ENCODE results near the gene SLC20A1. TPM values are rescaled to one million over a fixed set of nuclear protein-coding genes. Genes with fewer than 3 reads are reported as not detected.
A peak's percentile ranks its signal among the peaks of the same experiment; 100 is the strongest.
"Not testable (repeated sequence)": the region's sequence is repeated elsewhere in the genome, so short reads cannot be mapped to it uniquely, and the experiment has no call there.

Gene SLC20A1, protein sequence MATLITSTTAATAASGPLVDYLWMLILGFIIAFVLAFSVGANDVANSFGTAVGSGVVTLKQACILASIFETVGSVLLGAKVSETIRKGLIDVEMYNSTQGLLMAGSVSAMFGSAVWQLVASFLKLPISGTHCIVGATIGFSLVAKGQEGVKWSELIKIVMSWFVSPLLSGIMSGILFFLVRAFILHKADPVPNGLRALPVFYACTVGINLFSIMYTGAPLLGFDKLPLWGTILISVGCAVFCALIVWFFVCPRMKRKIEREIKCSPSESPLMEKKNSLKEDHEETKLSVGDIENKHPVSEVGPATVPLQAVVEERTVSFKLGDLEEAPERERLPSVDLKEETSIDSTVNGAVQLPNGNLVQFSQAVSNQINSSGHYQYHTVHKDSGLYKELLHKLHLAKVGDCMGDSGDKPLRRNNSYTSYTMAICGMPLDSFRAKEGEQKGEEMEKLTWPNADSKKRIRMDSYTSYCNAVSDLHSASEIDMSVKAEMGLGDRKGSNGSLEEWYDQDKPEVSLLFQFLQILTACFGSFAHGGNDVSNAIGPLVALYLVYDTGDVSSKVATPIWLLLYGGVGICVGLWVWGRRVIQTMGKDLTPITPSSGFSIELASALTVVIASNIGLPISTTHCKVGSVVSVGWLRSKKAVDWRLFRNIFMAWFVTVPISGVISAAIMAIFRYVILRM
- 164 and 172 TPM in 2 replicates for total RNA-seq

- peak; percentile 99 for DNase-seq (ENCODE audit: low spot score)
- Mint-ChIP-seq H3K4me1 (ENCODE audit: low read depth) (peaks cover 72% of the 10 kb centered on the region), H3K9me3 (no peaks in the 10 kb centered on the region), H3K27me3 (ENCODE audit: insufficient read depth) (no peaks in the 10 kb centered on the region), H3K36me3 (ENCODE audit: low read depth) (peaks cover 54% of the 10 kb centered on the region), H3K4me3 (peak within 1 kb of the TSS; percentile 98), H3K27ac (peak within 1 kb of the TSS; percentile 92)
- intact Hi-C loops (cut with micrococcal nuclease): loop anchor here (1.0 to 10.0 kb wide), 14 partner anchors 11 to 591 kb away; partner anchors contain the start of genes CHCHD5, CKAP2L, PSD4 and TMEM87B
These were observed at the start of gene SLC20A1 for GRCh38 chr2:112645310-112646101. TSS of gene SLC20A1 (plus strand) at chr2:112645939. CDS start at chr2:112646829, 890 bp downstream.

- Mint-ChIP-seq H3K4me3 (no peak overlapping the region), H3K27ac (no peak overlapping the region), H3K9me3 (no peaks in the 10 kb centered on the region), H3K4me1 (ENCODE audit: low read depth) (peaks cover 10% of the 10 kb centered on the region), H3K36me3 (ENCODE audit: low read depth) (peaks cover 6% of the 10 kb centered on the region), H3K27me3 (ENCODE audit: insufficient read depth) (no peaks in the 10 kb centered on the region)
- intact Hi-C loops (cut with micrococcal nuclease): no loop called here
- no peak for DNase-seq (ENCODE audit: low spot score)
These were observed 48.0 kb upstream of the SLC20A1 start for GRCh38 chr2:112597537-112598322.

- Mint-ChIP-seq H3K27me3 (ENCODE audit: insufficient read depth) (no peaks in the 10 kb centered on the region), H3K9me3 (no peaks in the 10 kb centered on the region), H3K27ac (no peak overlapping the region), H3K4me1 (ENCODE audit: low read depth) (peaks cover 10% of the 10 kb centered on the region), H3K36me3 (ENCODE audit: low read depth) (no peaks in the 10 kb centered on the region), H3K4me3 (no peak overlapping the region)
- no peak for DNase-seq (ENCODE audit: low spot score)
- intact Hi-C loops (cut with micrococcal nuclease): loop anchor here (1.0 to 5.0 kb wide), 8 partner anchors 16 to 357 kb away; partner anchors contain the start of genes CHCHD5 and SLC20A1
These were observed 45.1 kb upstream of the SLC20A1 start for GRCh38 chr2:112600634-112601033.

GRCh38 chr2:112601754-112602153 is 44.0 kb upstream of the SLC20A1 start:
- no peaks in the 10 kb centered on the region for H3K9me3 Mint-ChIP-seq
- H3K27ac Mint-ChIP-seq: no peak overlapping the region
- intact Hi-C loops (cut with micrococcal nuclease): loop anchor here (2.0 to 5.0 kb wide), 4 partner anchors 17 to 356 kb away; partner anchors contain the start of gene CHCHD5
- no peak overlapping the region for H3K4me3 Mint-ChIP-seq
- DNase-seq (ENCODE audit: low spot score): no peak
- H3K36me3 Mint-ChIP-seq (ENCODE audit: low read depth): no peaks in the 10 kb centered on the region
- H3K27me3 Mint-ChIP-seq (ENCODE audit: insufficient read depth): no peaks in the 10 kb centered on the region
- peaks cover 10% of the 10 kb centered on the region for H3K4me1 Mint-ChIP-seq (ENCODE audit: low read depth)

GRCh38 chr2:112602917-112603316 is 42.8 kb upstream of the SLC20A1 start:
- H3K27me3 Mint-ChIP-seq (ENCODE audit: insufficient read depth): no peaks in the 10 kb centered on the region
- no peak overlapping the region for H3K27ac Mint-ChIP-seq
- peaks cover 10% of the 10 kb centered on the region for H3K4me1 Mint-ChIP-seq (ENCODE audit: low read depth)
- no peak for DNase-seq (ENCODE audit: low spot score)
- no peaks in the 10 kb centered on the region for H3K9me3 Mint-ChIP-seq
- intact Hi-C loops (cut with micrococcal nuclease): loop anchor here (5.0 kb wide), 2 partner anchors 339 to 354 kb away; no protein-coding TSS in a partner anchor
- H3K4me3 Mint-ChIP-seq: no peak overlapping the region
- H3K36me3 Mint-ChIP-seq (ENCODE audit: low read depth): no peaks in the 10 kb centered on the region

GRCh38 chr2:112603731-112604130 is 42.0 kb upstream of the SLC20A1 start:
- intact Hi-C loops (cut with micrococcal nuclease): loop anchor here (5.0 kb wide), 2 partner anchors 339 to 354 kb away; no protein-coding TSS in a partner anchor
- no peaks in the 10 kb centered on the region for H3K27me3 Mint-ChIP-seq (ENCODE audit: insufficient read depth)
- H3K27ac Mint-ChIP-seq: no peak overlapping the region
- H3K9me3 Mint-ChIP-seq: no peaks in the 10 kb centered on the region
- no peaks in the 10 kb centered on the region for H3K36me3 Mint-ChIP-seq (ENCODE audit: low read depth)
- DNase-seq (ENCODE audit: low spot score): no peak
- no peak overlapping the region for H3K4me3 Mint-ChIP-seq
- H3K4me1 Mint-ChIP-seq (ENCODE audit: low read depth): peaks cover 10% of the 10 kb centered on the region

DNA sequence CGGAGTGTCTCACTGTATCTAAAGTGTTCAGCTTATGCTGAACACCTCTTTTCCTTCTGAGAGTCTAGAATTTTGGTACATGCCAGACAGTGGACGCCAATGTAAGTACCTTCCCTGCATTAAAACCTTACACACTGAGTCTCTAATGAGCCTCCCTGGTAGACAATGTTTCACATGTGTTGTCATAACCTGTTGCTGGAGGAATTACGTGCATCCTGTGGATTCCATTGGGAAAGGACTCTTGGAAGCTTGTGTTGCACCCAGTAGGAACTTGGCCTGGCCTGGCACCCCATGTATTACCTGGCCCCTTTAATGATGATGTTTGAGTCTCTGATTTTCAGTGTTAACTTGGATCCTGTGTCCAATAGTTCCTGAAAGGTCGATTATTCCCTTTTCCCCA is 40.8 kb upstream of the SLC20A1 start:
- H3K36me3 Mint-ChIP-seq (ENCODE audit: low read depth): no peaks in the 10 kb centered on the region
- peaks cover 6% of the 10 kb centered on the region for H3K9me3 Mint-ChIP-seq
- peaks cover 7% of the 10 kb centered on the region for H3K4me1 Mint-ChIP-seq (ENCODE audit: low read depth)
- no peak for DNase-seq (ENCODE audit: low spot score)
- no peak overlapping the region for H3K4me3 Mint-ChIP-seq
- intact Hi-C loops (cut with micrococcal nuclease): loop anchor here (5.0 kb wide), 2 partner anchors 337 to 352 kb away; no protein-coding TSS in a partner anchor
- H3K27ac Mint-ChIP-seq: no peak overlapping the region
- H3K27me3 Mint-ChIP-seq (ENCODE audit: insufficient read depth): peaks cover 3% of the 10 kb centered on the region

GRCh38 chr2:112605926-112606325 is 39.8 kb upstream of the SLC20A1 start:
- Mint-ChIP-seq H3K36me3 (ENCODE audit: low read depth) (no peaks in the 10 kb centered on the region), H3K4me3 (no peak overlapping the region), H3K27me3 (ENCODE audit: insufficient read depth) (peaks cover 9% of the 10 kb centered on the region), H3K9me3 (peaks cover 8% of the 10 kb centered on the region), H3K4me1 (ENCODE audit: low read depth) (no peaks in the 10 kb centered on the region), H3K27ac (no peak overlapping the region)
- intact Hi-C loops (cut with micrococcal nuclease): no loop called here
- no peak for DNase-seq (ENCODE audit: low spot score)

DNA sequence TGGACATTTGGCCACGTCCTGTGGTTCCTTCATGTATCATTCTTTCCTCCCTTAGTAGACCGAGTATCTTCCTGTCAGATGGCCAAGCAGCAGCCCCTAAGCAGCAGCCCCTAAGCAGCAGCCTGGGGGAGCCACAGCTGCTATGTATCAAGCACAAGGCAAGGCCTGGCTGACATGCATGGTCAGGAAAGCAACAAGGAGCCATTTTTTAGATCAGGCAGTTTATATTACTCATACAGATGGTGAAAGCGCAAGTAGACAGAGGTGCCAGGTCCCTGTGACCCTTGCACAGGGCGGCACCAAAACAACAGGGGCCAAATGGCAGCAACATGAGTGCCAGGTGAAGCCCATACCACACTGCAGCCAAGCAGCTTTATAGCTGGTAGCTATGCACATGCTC is 39.2 kb upstream of the SLC20A1 start:
- DNase-seq (ENCODE audit: low spot score): no peak
- intact Hi-C loops (cut with micrococcal nuclease): no loop called here
- Mint-ChIP-seq H3K36me3 (ENCODE audit: low read depth) (no peaks in the 10 kb centered on the region), H3K4me1 (ENCODE audit: low read depth) (no peaks in the 10 kb centered on the region), H3K27ac (no peak overlapping the region), H3K27me3 (ENCODE audit: insufficient read depth) (peaks cover 15% of the 10 kb centered on the region), H3K9me3 (peaks cover 8% of the 10 kb centered on the region), H3K4me3 (no peak overlapping the region)

- no peak overlapping the region for H3K27ac Mint-ChIP-seq
These were observed 37.9 kb upstream of the SLC20A1 start for GRCh38 chr2:112607680-112608438.

GRCh38 chr2:112609320-112609719 is 36.4 kb upstream of the SLC20A1 start:
- H3K27ac Mint-ChIP-seq; H3K9me3 Mint-ChIP-seq; H3K4me3 Mint-ChIP-seq; H3K4me1 Mint-ChIP-seq (ENCODE audit: low read depth); H3K36me3 Mint-ChIP-seq (ENCODE audit: low read depth); DNase-seq (ENCODE audit: low spot score); intact Hi-C loops (cut with micrococcal nuclease): not testable (repeated sequence)
- peaks cover 37% of the 10 kb centered on the region for H3K27me3 Mint-ChIP-seq (ENCODE audit: insufficient read depth)

More at GRCh38 chr2:112607680-112608438, 37.9 kb upstream of the SLC20A1 start:
- intact Hi-C loops (cut with micrococcal nuclease): no loop called here
- Mint-ChIP-seq H3K9me3 (peaks cover 8% of the 10 kb centered on the region), H3K4me1 (ENCODE audit: low read depth) (no peaks in the 10 kb centered on the region), H3K4me3 (no peak overlapping the region), H3K36me3 (ENCODE audit: low read depth) (no peaks in the 10 kb centered on the region), H3K27me3 (ENCODE audit: insufficient read depth) (peaks cover 26% of the 10 kb centered on the region)
- DNase-seq (ENCODE audit: low spot score): no peak

Data from activated T-helper 1 cell treated with anti-CD3 and anti-CD28 coated beads, Interleukin-12 subunit alpha, Interleukin-12 subunit beta, Interleukin-2, Interleukin-4 antibody, amounts not matched to agents 30 ng/mL and 10 ng/mL and 1 ng/mL, durations not matched to agents 14 hours and 24 hours and 36 hours (primary cell).